Neuronal stem cell (in vitro differentiated cells): ENCODE data around the gene DSE.

Experiments used
- DNase-seq: peaks from one replicate; pipeline ENCODE4 v3.0.0-alpha.2; 2013; ENCODE audit warnings: low spot score
- H2AFZ ChIP-seq: one replicate; pipeline ENCODE4 v1.6.1; 2013; ENCODE audit warnings: mild to moderate bottlenecking, low read length, inconsistent platforms
- H2AK5ac ChIP-seq: 2 replicates; pipeline ENCODE4 v1.6.1; 2013; ENCODE audit warnings: low read depth, mild to moderate bottlenecking, inconsistent platforms, low read length, moderate library complexity, mixed read lengths
- H2BK120ac ChIP-seq: 2 replicates; pipeline ENCODE4 v1.6.1; 2013; ENCODE audit warnings: low read depth, mild to moderate bottlenecking, inconsistent platforms, low read length, moderate library complexity, mixed read lengths
- H2BK12ac ChIP-seq: one replicate; pipeline ENCODE4 v1.6.1; 2013; ENCODE audit warnings: low read length, inconsistent platforms
- H2BK15ac ChIP-seq: 2 replicates; pipeline ENCODE4 v1.6.1; 2013; ENCODE audit warnings: mild to moderate bottlenecking, low read length, inconsistent platforms, mixed read lengths
- H2BK5ac ChIP-seq: one replicate; pipeline ENCODE4 v1.6.1; 2013; ENCODE audit warnings: inconsistent platforms, mild to moderate bottlenecking, low read length, moderate library complexity
- H3K14ac ChIP-seq: one replicate; pipeline ENCODE4 v1.6.1; 2013; ENCODE audit warnings: low read length, inconsistent platforms
- H3K18ac ChIP-seq: 2 replicates; pipeline ENCODE4 v1.6.1; 2013; ENCODE audit warnings: low read length, inconsistent platforms
- H3K23ac ChIP-seq: 2 replicates; pipeline ENCODE4 v1.6.1; 2013; ENCODE audit warnings: low read depth, mild to moderate bottlenecking, mixed read lengths, low read length, inconsistent platforms; ENCODE audit not compliant: poor library complexity
- H3K27ac ChIP-seq: replicated peaks from 3 replicates; pipeline ENCODE4 v1.5.1; 2013; ENCODE audit warnings: low read length, inconsistent platforms
- H3K27me3 ChIP-seq, 3 experiments: 2 replicates each; pipeline ENCODE4 v1.6.1; 2013; ENCODE audit warnings: low read length in 3 of 3, mild to moderate bottlenecking in 2 of 3, inconsistent platforms in 1 of 3, low read depth in 1 of 3, mixed read lengths in 1 of 3, moderate library complexity in 1 of 3; ENCODE audit not compliant: control insufficient read depth in 3 of 3, insufficient read depth in 3 of 3
- H3K36me3 ChIP-seq, 2 donors: replicated peaks in 1 of 2; 2 replicates each; pipeline ENCODE4 v1.6.1; 2013; ENCODE audit warnings: low read length in 2 of 2; ENCODE audit not compliant: control insufficient read depth in 2 of 2, insufficient read depth in 2 of 2
- H3K4ac ChIP-seq: 2 replicates; pipeline ENCODE4 v1.6.1; 2013; ENCODE audit warnings: inconsistent platforms, mild to moderate bottlenecking, low read length, moderate library complexity
- H3K4me1 ChIP-seq, 2 donors: 1 replicate in 1 of 2; 2 replicates in 1 of 2; pipeline ENCODE4 v1.6.1; 2013; ENCODE audit warnings: low read length in 2 of 2, low read depth in 1 of 2; ENCODE audit not compliant: control insufficient read depth in 2 of 2, insufficient read depth in 1 of 2
- H3K4me2 ChIP-seq: one replicate; pipeline ENCODE4 v1.6.1; 2013; ENCODE audit warnings: mild to moderate bottlenecking, low read length, inconsistent platforms; ENCODE audit not compliant: insufficient read depth, poor library complexity, severe bottlenecking
- H3K4me3 ChIP-seq, 2 donors: 2 replicates each; pipeline ENCODE4 v1.5.1; 2013; ENCODE audit warnings: low read length in 2 of 2, mild to moderate bottlenecking in 2 of 2, inconsistent platforms in 1 of 2, moderate library complexity in 1 of 2
- H3K79me1 ChIP-seq: one replicate; pipeline ENCODE4 v1.6.1; 2013; ENCODE audit warnings: low read depth, mild to moderate bottlenecking, inconsistent platforms, low read length, moderate library complexity
- H3K9ac ChIP-seq: one replicate; pipeline ENCODE4 v1.6.1; 2013; ENCODE audit warnings: mild to moderate bottlenecking, low read depth, low read length, inconsistent platforms; ENCODE audit not compliant: poor library complexity
- H3K9me3 ChIP-seq, 2 donors: replicated peaks in 1 of 2; 2 replicates each; pipeline versions ENCODE3 to v1.6.1; 2013; ENCODE audit warnings: low read length in 2 of 2, mild to moderate bottlenecking in 2 of 2, inconsistent platforms in 1 of 2, low read depth in 1 of 2, mixed read lengths in 1 of 2, moderate library complexity in 1 of 2; ENCODE audit not compliant: control insufficient read depth in 2 of 2, insufficient read depth in 1 of 2
- H4K8ac ChIP-seq: one replicate; pipeline ENCODE4 v1.6.1; 2013; ENCODE audit warnings: low read depth, mild to moderate bottlenecking, inconsistent platforms, low read length, moderate library complexity
- H4K91ac ChIP-seq: one replicate; pipeline ENCODE4 v1.6.1; 2013; ENCODE audit warnings: low read length, low read depth, mild to moderate bottlenecking, inconsistent platforms; ENCODE audit not compliant: poor library complexity
- WGBS, 2 donors: extraction: QIAGEN DNeasy Blood & Tissue Kit; methylation state at CpG; one replicate each; pipeline ENCODE4 v1.1.7; 2013; ENCODE audit warnings: missing lambda C conversion rate in 2 of 2, mixed read lengths in 1 of 2; ENCODE audit not compliant: insufficient read length in 2 of 2, insufficient replicate concordance in 1 of 2; ENCODE audit errors: extremely low coverage in 2 of 2; 5-methylcytosine and 5-hydroxymethylcytosine counted together

Gene DSE

GRCh38 chr6:116405652-116406356, 35.1 kb downstream of the DSE start:
- H2AK5ac ChIP-seq = no peak overlapping the region
- no peaks in the 10 kb centered on the region for H3K79me1 ChIP-seq
- DNase-seq = no peak
- H2BK15ac ChIP-seq = no peak overlapping the region
- H3K9me3 ChIP-seq = no peaks in the 10 kb centered on the region
- no peak overlapping the region for H2BK5ac ChIP-seq
- H3K9ac ChIP-seq = no peak overlapping the region
- no peak overlapping the region for H3K4me3 ChIP-seq
- H3K36me3 ChIP-seq = peaks cover 3 to 23% of the 10 kb centered on the region in 2 donors
- H2BK12ac ChIP-seq = no peak overlapping the region
- no peak overlapping the region for H3K23ac ChIP-seq
- H3K18ac ChIP-seq = no peak overlapping the region
- WGBS, 2 donors = no CpG with 5 or more reads among the region's 8 CpGs
- peaks cover 0 to 11% of the 10 kb centered on the region in 2 donors for H3K4me1 ChIP-seq
- no peak overlapping the region for H2BK120ac ChIP-seq
- no peak overlapping the region for H4K8ac ChIP-seq
- H3K14ac ChIP-seq = no peak overlapping the region
- H3K27ac ChIP-seq = peak overlapping the region; percentile 7
- no peaks in the 10 kb centered on the region for H3K27me3 ChIP-seq
- no peak overlapping the region for H4K91ac ChIP-seq
- no peak overlapping the region for H3K4me2 ChIP-seq
- no peak overlapping the region for H3K4ac ChIP-seq
- no peak overlapping the region for H2AFZ ChIP-seq

GRCh38 chr6:116406678-116407345, 36.1 kb downstream of the DSE start:
- H4K91ac ChIP-seq = no peak overlapping the region
- DNase-seq = no peak
- H3K9ac ChIP-seq = no peak overlapping the region
- H3K4me2 ChIP-seq = no peak overlapping the region
- H4K8ac ChIP-seq = no peak overlapping the region
- H3K14ac ChIP-seq = no peak overlapping the region
- H3K36me3 ChIP-seq = peaks cover 3 to 14% of the 10 kb centered on the region in 2 donors
- H2BK120ac ChIP-seq = no peak overlapping the region
- no CpG with 5 or more reads among the region's 4 CpGs for WGBS, 2 donors
- no peak overlapping the region for H2BK12ac ChIP-seq
- no peak overlapping the region for H2BK15ac ChIP-seq
- no peaks in the 10 kb centered on the region for H3K9me3 ChIP-seq
- H2AFZ ChIP-seq = no peak overlapping the region
- H3K27me3 ChIP-seq = no peaks in the 10 kb centered on the region
- peaks cover 3 to 11% of the 10 kb centered on the region in 2 donors for H3K4me1 ChIP-seq
- no peak overlapping the region for H3K23ac ChIP-seq
- H2BK5ac ChIP-seq = no peak overlapping the region
- no peak overlapping the region for H3K18ac ChIP-seq
- no peak overlapping the region for H3K27ac ChIP-seq
- no peak overlapping the region for H3K4me3 ChIP-seq
- H3K4ac ChIP-seq = no peak overlapping the region
- no peaks in the 10 kb centered on the region for H3K79me1 ChIP-seq
- no peak overlapping the region for H2AK5ac ChIP-seq

- Histone ChIP-seq H3K9ac (no peak overlapping the region), H3K27me3 (no peaks in the 10 kb centered on the region), H2BK15ac (no peak overlapping the region), H4K8ac (no peak overlapping the region), H3K27ac (no peak overlapping the region), H3K4ac (no peak overlapping the region), H2AFZ (no peak overlapping the region), H3K9me3 (no peaks in the 10 kb centered on the region), H3K79me1 (peaks cover 1% of the 10 kb centered on the region), H3K18ac (no peak overlapping the region), H3K36me3 (peaks cover 3 to 8% of the 10 kb centered on the region in 2 donors), H2BK5ac (no peak overlapping the region), H3K23ac (no peak overlapping the region), H3K4me2 (no peak overlapping the region), H2BK12ac (no peak overlapping the region), H2BK120ac (no peak overlapping the region), H2AK5ac (no peak overlapping the region), H4K91ac (no peak overlapping the region), H3K4me3 (no peak overlapping the region), H3K4me1 (peaks cover 3 to 11% of the 10 kb centered on the region in 2 donors), H3K14ac (no peak overlapping the region)
- no CpG with 5 or more reads among the region's 4 CpGs for WGBS, 2 donors
- DNase-seq = no peak
Measured at GRCh38 chr6:116408491-116408890, 37.7 kb downstream of the DSE start.

- Histone ChIP-seq H2AK5ac (no peak overlapping the region), H2AFZ (no peak overlapping the region), H3K27me3 (no peaks in the 10 kb centered on the region), H2BK12ac (no peak overlapping the region), H4K8ac (no peak overlapping the region), H3K36me3 (peaks cover 3 to 4% of the 10 kb centered on the region in 2 donors), H3K79me1 (peaks cover 1% of the 10 kb centered on the region), H3K14ac (no peak overlapping the region), H3K4me3 (no peak overlapping the region), H2BK15ac (no peak overlapping the region), H3K23ac (no peak overlapping the region), H4K91ac (no peak overlapping the region), H3K27ac (no peak overlapping the region), H3K4ac (no peak overlapping the region), H3K9me3 (no peaks in the 10 kb centered on the region), H2BK5ac (no peak overlapping the region), H3K18ac (no peak overlapping the region), H3K4me1 (peaks cover 3 to 11% of the 10 kb centered on the region in 2 donors), H2BK120ac (no peak overlapping the region), H3K4me2 (peak overlapping the region; percentile 3), H3K9ac (no peak overlapping the region)
- no CpG with 5 or more reads among the region's 3 CpGs for WGBS, 2 donors
- no peak for DNase-seq
Measured at GRCh38 chr6:116409756-116410155, 39.0 kb downstream of the DSE start.
